H1 (cell line): Measurements from ENCODE around the gene MXD4. TPM values are rescaled to one million over a fixed set of nuclear protein-coding genes. Genes with fewer than 3 reads are reported as not detected.

Source experiments
- CTCF ChIA-PET: fragments of 300-600 bp; sonication (Branson Sonifier 250); formaldehyde crosslinking; loops from one replicate; lab custom pipeline; 2021; ENCODE audit not compliant: partially characterized antibody; lab: Charles Lee
- POLR2A ChIA-PET: fragments of 300-600 bp; sonication (Branson Sonifier 250); formaldehyde crosslinking; loops from one replicate; lab custom pipeline; 2021; ENCODE audit warnings: inconsistent platforms; ENCODE audit not compliant: partially characterized antibody; lab: Charles Lee
- DNase-seq, 2 experiments: peaks; one replicate each; pipeline versions ENCODE4 v3.0.0 to v3.0.0-alpha.2; 2010 to 2022; ENCODE audit warnings: low spot score in 2 of 2, low read depth in 1 of 2, mixed read lengths in 1 of 2
- FAIRE-seq: peaks from 2 replicates; lab custom pipeline; 2011; peaks lifted over from hg19 to GRCh38; lab: Jason Lieb, UNC
- H2AFZ ChIP-seq: 2 replicates; pipeline ENCODE4 v1.8.1; 2012; ENCODE audit warnings: low read length, inconsistent platforms
- H2AK5ac ChIP-seq: 2 replicates; pipeline ENCODE4 v1.6.1; 2013; ENCODE audit warnings: low read depth, low read length
- H2BK120ac ChIP-seq: replicated peaks from 2 replicates; pipeline ENCODE3; 2013; ENCODE audit warnings: low read depth, low read length, inconsistent platforms
- H2BK12ac ChIP-seq: 2 replicates; pipeline ENCODE4 v1.6.1; 2013; ENCODE audit warnings: low read depth, low read length
- H2BK15ac ChIP-seq: 2 replicates; pipeline ENCODE4 v1.6.1; 2013; ENCODE audit warnings: low read length
- H2BK20ac ChIP-seq: 2 replicates; pipeline ENCODE4 v1.6.1; 2013; ENCODE audit warnings: low read length
- H2BK5ac ChIP-seq: 2 replicates; pipeline ENCODE4 v1.6.1; 2013; ENCODE audit warnings: low read depth, low read length
- H3K14ac ChIP-seq: 2 replicates; pipeline ENCODE4 v1.6.1; 2013; ENCODE audit warnings: inconsistent platforms; ENCODE audit not compliant: insufficient read length
- H3K18ac ChIP-seq: 2 replicates; pipeline ENCODE4 v1.6.1; 2013; ENCODE audit warnings: low read length; ENCODE audit errors: extremely low read depth
- H3K23ac ChIP-seq: 2 replicates; pipeline ENCODE4 v1.6.1; 2013; ENCODE audit warnings: inconsistent platforms; ENCODE audit not compliant: insufficient read length
- H3K23me2 ChIP-seq: 2 replicates; pipeline ENCODE4 v1.6.1; 2013; ENCODE audit warnings: low read depth, low read length
- H3K27ac ChIP-seq: 2 replicates; pipeline ENCODE4 v1.6.1; 2011; ENCODE audit warnings: low read depth, low read length, inconsistent platforms
- H3K27me3 ChIP-seq, 4 experiments: replicated peaks in 1 of 4; 1 replicate in 1 of 4; 2 replicates in 3 of 4; pipeline versions ENCODE4 v1.6.1 to v1.8.1; 2011 to 2013; ENCODE audit warnings: low read length in 3 of 4, mild to moderate bottlenecking in 3 of 4, inconsistent platforms in 2 of 4, mixed read lengths in 2 of 4, moderate library complexity in 1 of 4; ENCODE audit not compliant: control insufficient read depth in 3 of 4, insufficient read depth in 3 of 4; ENCODE audit errors: extremely low read depth in 1 of 4
- H3K36me3 ChIP-seq, 4 experiments: 2 replicates each; pipeline versions ENCODE4 v1.6.1 to v1.8.1; 2011 to 2013; ENCODE audit warnings: mild to moderate bottlenecking in 4 of 4, low read length in 3 of 4, moderate library complexity in 2 of 4, control low read depth in 1 of 4, inconsistent platforms in 1 of 4; ENCODE audit not compliant: insufficient read depth in 4 of 4, control insufficient read depth in 2 of 4
- H3K4ac ChIP-seq: replicated peaks from 2 replicates; pipeline ENCODE3; 2013; ENCODE audit warnings: low read length, low read depth, mixed read lengths, inconsistent platforms; ENCODE audit not compliant: insufficient read length
- H3K4me1 ChIP-seq, 4 experiments: replicated peaks in 1 of 4; 1 replicate in 1 of 4; 2 replicates in 3 of 4; pipeline versions ENCODE4 v1.6.1 to v1.8.1; 2011 to 2013; ENCODE audit warnings: low read length in 3 of 4, inconsistent platforms in 2 of 4, mixed read lengths in 1 of 4; ENCODE audit not compliant: insufficient read depth in 4 of 4, control insufficient read depth in 3 of 4
- H3K4me2 ChIP-seq, 2 experiments: 2 replicates each; pipeline versions ENCODE4 v1.6.1 to v1.8.1; 2011 to 2013; ENCODE audit warnings: low read depth in 2 of 2, low read length in 2 of 2, control low read depth in 1 of 2, inconsistent platforms in 1 of 2, mild to moderate bottlenecking in 1 of 2; ENCODE audit not compliant: insufficient read depth in 1 of 2
- H3K4me3 ChIP-seq, 4 experiments: fragments of 200-600, 300-600 bp in 1 of 4; sonication (generic), shearing (Covaris generic), sonication (Bioruptor Twin) in 1 of 4; 2 replicates each; pipeline versions ENCODE4 v1.5.1 to v1.8.1; 2011 to 2016; ENCODE audit warnings: low read length in 4 of 4, low read depth in 3 of 4, control low read depth in 2 of 4, inconsistent platforms in 2 of 4, mild to moderate bottlenecking in 2 of 4, mixed read lengths in 1 of 4, moderate library complexity in 1 of 4; ENCODE audit not compliant: insufficient read depth in 2 of 4; ENCODE audit errors: extremely low read depth in 1 of 4
- H3K56ac ChIP-seq: replicated peaks from 2 replicates; pipeline ENCODE3; 2013; ENCODE audit warnings: low read depth, mild to moderate bottlenecking, mixed read lengths, low read length, inconsistent platforms; ENCODE audit not compliant: insufficient read length
- H3K79me1 ChIP-seq: 2 replicates; pipeline ENCODE4 v1.6.1; 2013; ENCODE audit warnings: low read depth, low read length, control low read depth
- H3K79me2 ChIP-seq, 2 experiments: 2 replicates each; pipeline versions ENCODE4 v1.6.1 to v1.8.1; 2012 to 2013; ENCODE audit warnings: low read length in 2 of 2, mild to moderate bottlenecking in 2 of 2, inconsistent platforms in 1 of 2; ENCODE audit not compliant: insufficient read depth in 2 of 2, control insufficient read depth in 1 of 2
- H3K9ac ChIP-seq, 4 experiments: replicated peaks in 1 of 4; 1 replicate in 1 of 4; 2 replicates in 3 of 4; pipeline versions ENCODE4 v1.6.1 to v1.8.1; 2011 to 2013; ENCODE audit warnings: low read depth in 3 of 4, low read length in 3 of 4, control low read depth in 2 of 4, mild to moderate bottlenecking in 2 of 4, moderate library complexity in 2 of 4, inconsistent platforms in 1 of 4; ENCODE audit errors: extremely low read depth in 1 of 4
- H3K9me3 ChIP-seq, 2 experiments: 2 replicates each; pipeline versions ENCODE4 v1.6.1 to v1.8.1; 2012 to 2013; ENCODE audit warnings: mild to moderate bottlenecking in 2 of 2, moderate library complexity in 2 of 2, control low read depth in 1 of 2, inconsistent platforms in 1 of 2, low read depth in 1 of 2, low read length in 1 of 2, mixed read lengths in 1 of 2; ENCODE audit not compliant: insufficient read depth in 2 of 2
- H4K20me1 ChIP-seq, 2 experiments: replicated peaks in 1 of 2; 2 replicates each; pipeline versions ENCODE3 to v1.8.1; 2011 to 2013; ENCODE audit warnings: inconsistent platforms in 2 of 2, low read length in 2 of 2, mild to moderate bottlenecking in 1 of 2; ENCODE audit not compliant: insufficient read depth in 2 of 2, control insufficient read depth in 1 of 2
- H4K5ac ChIP-seq: 2 replicates; pipeline ENCODE4 v1.6.1; 2013; ENCODE audit warnings: low read length, low read depth, mixed read lengths, inconsistent platforms; ENCODE audit not compliant: insufficient read length
- H4K8ac ChIP-seq: 2 replicates; pipeline ENCODE4 v1.8.0; 2013; ENCODE audit warnings: mild to moderate bottlenecking, moderate library complexity, low read length, inconsistent platforms; ENCODE audit not compliant: insufficient read depth; ENCODE audit errors: extremely low read depth
- H4K91ac ChIP-seq: replicated peaks from 2 replicates; pipeline ENCODE3; 2013; ENCODE audit warnings: low read length, mixed read lengths, inconsistent platforms; ENCODE audit not compliant: insufficient read length
- CBX5 ChIP-seq: fragments of 300-800, 300-1000 bp; sonication (generic); IDR thresholded peaks from 2 replicates; pipeline ENCODE4 v1.7.1; 2016; ENCODE audit warnings: antibody characterized with exemption, low read length, low read depth
- FOSL1 ChIP-seq: IDR thresholded peaks from 2 replicates; pipeline ENCODE4 v1.6.1; 2011; ENCODE audit warnings: mild to moderate bottlenecking, low read depth, low read length, moderate library complexity; ENCODE audit not compliant: insufficient read depth
- HDAC2 ChIP-seq, 2 experiments: fragments of 300-600 bp in 1 of 2; sonication (generic) in 1 of 2; IDR thresholded peaks; 2 replicates each; pipeline ENCODE4 v1.6.1; 2011 to 2012; ENCODE audit warnings: low read depth in 2 of 2, low read length in 2 of 2, mild to moderate bottlenecking in 2 of 2, moderate library complexity in 2 of 2, borderline replicate concordance in 1 of 2, inconsistent platforms in 1 of 2
- HDAC6 ChIP-seq: IDR thresholded peaks from one replicate; pipeline ENCODE4 v1.7.1; 2012; ENCODE audit warnings: low read depth, mild to moderate bottlenecking, inconsistent platforms, low read length, moderate library complexity
- MAFK ChIP-seq: IDR thresholded peaks from 2 replicates; pipeline ENCODE4 v1.6.1; 2012; ENCODE audit warnings: low read depth, mild to moderate bottlenecking, improper control_type of control experiment, low read length
- RXRA ChIP-seq: IDR thresholded peaks from 2 replicates; pipeline ENCODE4 v1.6.1; 2011; ENCODE audit warnings: low read depth, mild to moderate bottlenecking, low read length, moderate library complexity; ENCODE audit not compliant: insufficient read depth
- SIN3A ChIP-seq, 2 experiments: IDR thresholded peaks in 1 of 2; conservative IDR thresholded peaks in 1 of 2; 2 replicates each; pipeline ENCODE4 v1.6.1; 2011 to 2012; ENCODE audit warnings: low read length in 2 of 2, improper control_type of control experiment in 1 of 2, low read depth in 1 of 2, mild to moderate bottlenecking in 1 of 2
- SIRT6 ChIP-seq: IDR thresholded peaks from one replicate; pipeline ENCODE4 v1.7.1; 2012; ENCODE audit warnings: low read length, inconsistent platforms
- SP2 ChIP-seq: IDR thresholded peaks from 2 replicates; pipeline ENCODE4 v1.6.1; 2012; ENCODE audit warnings: mild to moderate bottlenecking, low read length, inconsistent platforms
- TCF12 ChIP-seq: IDR thresholded peaks from 2 replicates; pipeline ENCODE4 v1.6.1; 2011; ENCODE audit warnings: low read depth, mild to moderate bottlenecking, low read length
- WGBS, 2 experiments: shearing (Covaris generic) in 1 of 2; methylation state at CpG; one replicate each; pipeline versions ENCODE4 v1.1.6 to v1.1.7; 2013 to 2015; ENCODE audit warnings: low lambda C conversion rate in 2 of 2, mixed read lengths in 2 of 2, inconsistent platforms in 1 of 2, low coverage in 1 of 2, missing lambda C conversion rate in 1 of 2; ENCODE audit not compliant: insufficient replicate concordance in 2 of 2, insufficient coverage in 1 of 2, insufficient read length in 1 of 2; ENCODE audit errors: extremely low coverage in 1 of 2, missing lambda C conversion rate in 1 of 2; 5-methylcytosine and 5-hydroxymethylcytosine counted together
- polyA plus RNA-seq, 7 experiments: library from polyadenylated mRNA; depleted of rRNA in 3 of 7; stranded (reverse) in 5 of 7; unstranded in 2 of 7; fragments of >200 nt in 5 of 7; fragments of 200-250 nt in 2 of 7; gene quantifications; 1 replicate in 5 of 7; 2 replicates in 1 of 7; 4 replicates in 1 of 7; pipeline versions ENCODE4 v1.2.1 to v1.2.3, GENCODE V29; 2011 to 2013; ENCODE audit warnings: missing spikeins in 2 of 7, mixed read lengths in 2 of 7
- total RNA-seq: library from RNA; stranded (reverse); fragmentation: NEBNext Ultra II Directional; extraction: Animal tissue kit (Norgen Biotek cat#: 25700); gene quantifications from 2 replicates; pipeline ENCODE4 v1.2.1, GENCODE V29; 2021

MXD4 gene
- total and polyA plus RNA-seq, 2 of the 8 experiments (the other 6 are each of a cell fraction or from before 2014, with no cell fraction given): 18.0 to 20.8 TPM

- Histone ChIP-seq H2AK5ac (no peak overlapping the region), H2BK12ac (no peak overlapping the region), H3K79me2 (no peaks in the 10 kb centered on the region), H3K79me1 (no peaks in the 10 kb centered on the region), H3K4ac (no peak overlapping the region), H2AFZ (no peak overlapping the region), H4K5ac (no peak overlapping the region), H2BK5ac (no peak overlapping the region), H3K4me3 (no peak overlapping the region), H3K9ac (no peak overlapping the region), H3K27me3 (no peaks in the 10 kb centered on the region), H2BK120ac (no peak overlapping the region), H3K9me3 (no peaks in the 10 kb centered on the region), H4K91ac (no peak overlapping the region), H4K8ac (no peak overlapping the region), H2BK15ac (no peak overlapping the region), H3K14ac (no peak overlapping the region), H3K56ac (no peak overlapping the region), H4K20me1 (peaks cover 0 to 2% of the 10 kb centered on the region in 2 experiments), H3K4me1 (peaks cover 0 to 8% (median 0%) of the 10 kb centered on the region in 4 experiments; a peak in 2 of 7 replicates), H3K23me2 (no peaks in the 10 kb centered on the region), H2BK20ac (no peak overlapping the region), H3K23ac (no peak overlapping the region), H3K36me3 (no peaks in the 10 kb centered on the region), H3K27ac (no peak overlapping the region; the same call in 1 of the 2 replicates), H3K4me2 (no peak overlapping the region), H3K18ac (no peak overlapping the region)
- DNase-seq (no peak), FAIRE-seq (no peak)
- WGBS, 2 experiments: 96% methylated on average over 11 of the region's 11 CpGs; no CpG with 5 or more reads in 1 of the 2 experiments
- POLR2A ChIA-PET: interaction anchor here (1.0 kb wide), 1 partner anchor 25 kb away, joined by 3 read pairs; no protein-coding TSS in a partner anchor
- CTCF ChIA-PET: interaction anchor here (2.1 kb wide), 1 partner anchor 13 kb away, joined by 5 read pairs; no protein-coding TSS in a partner anchor
- TF ChIP-seq HDAC2 (IDR thresholded peaks at IDR 0.05; ENCODE audit: borderline replicate concordance in 1 of 2, low read depth in 2 of 2, low read length in 2 of 2): no peak
- no peak for TF ChIP-seq SIRT6
- TF ChIP-seq SIN3A (conservative IDR thresholded peaks at IDR 0.05 in 1 of 2, IDR thresholded peaks at IDR 0.05 in 1 of 2; ENCODE audit: low read depth in 1 of 2, low read length in 2 of 2): no peak
- no peak for TF ChIP-seq RXRA
- TF ChIP-seq FOSL1: no peak
- no peak for TF ChIP-seq SP2
- no peak for TF ChIP-seq MAFK
- TF ChIP-seq CBX5: no peak
- no peak for TF ChIP-seq HDAC6
- no peak for TF ChIP-seq TCF12
Measured at GRCh38 chr4:2289955-2290333, 28.0 kb upstream of the MXD4 start.
